ENCODE results near the gene SPEM1. TPM values are rescaled to one million over a fixed set of nuclear protein-coding genes. Genes with fewer than 3 reads are reported as not detected.

SPEM1 gene
- polyA plus RNA-seq (ENCODE audit: insufficient read length in 3 of 3), result not detected

DNA sequence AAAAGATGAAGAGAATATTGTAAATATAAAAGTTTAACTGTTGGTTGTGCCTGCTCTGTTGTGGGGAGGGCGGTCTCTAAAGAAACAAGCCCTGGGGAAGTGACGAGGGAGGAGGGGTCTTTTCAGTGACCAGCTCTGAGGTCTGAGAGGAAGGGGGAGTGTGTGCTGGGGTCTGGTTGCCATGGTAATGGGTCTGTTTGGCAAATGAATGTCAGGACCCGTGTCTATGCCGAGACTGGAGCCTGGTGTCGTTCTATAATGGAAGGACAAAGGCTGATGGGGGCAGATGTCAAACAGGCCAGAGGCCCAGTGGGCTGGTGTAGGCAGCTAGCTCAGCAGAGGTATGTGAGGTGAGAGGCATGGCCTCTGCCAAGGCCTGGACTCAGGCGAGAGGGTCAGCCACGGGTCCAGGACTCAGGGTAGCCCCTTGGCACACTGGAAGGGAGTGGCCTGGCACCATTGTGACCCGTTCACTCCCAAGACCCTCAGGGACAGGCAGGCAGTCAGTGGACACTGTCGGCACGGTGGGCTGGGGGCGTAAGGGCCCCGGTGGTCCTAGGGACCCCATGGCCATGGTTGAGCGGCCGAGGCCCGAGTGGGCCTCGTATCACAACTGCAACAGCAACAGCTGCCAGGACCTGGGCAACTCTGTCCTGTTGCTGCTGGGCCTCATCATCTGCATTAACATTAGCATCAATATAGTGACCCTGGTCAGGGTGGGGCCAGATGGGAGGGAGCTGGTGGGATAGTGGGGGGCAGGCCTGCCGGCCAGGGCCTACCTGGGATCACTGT, at the start of gene SPEM1:
Gene SPEM1 (plus strand): TSS at position 506 of the 792 bp plus-strand sequence. CDS start 61 bp downstream, at position 567.
- DNase-seq (ENCODE audit: low read depth in 3 of 3, low spot score in 2 of 3), result no peak

DNA sequence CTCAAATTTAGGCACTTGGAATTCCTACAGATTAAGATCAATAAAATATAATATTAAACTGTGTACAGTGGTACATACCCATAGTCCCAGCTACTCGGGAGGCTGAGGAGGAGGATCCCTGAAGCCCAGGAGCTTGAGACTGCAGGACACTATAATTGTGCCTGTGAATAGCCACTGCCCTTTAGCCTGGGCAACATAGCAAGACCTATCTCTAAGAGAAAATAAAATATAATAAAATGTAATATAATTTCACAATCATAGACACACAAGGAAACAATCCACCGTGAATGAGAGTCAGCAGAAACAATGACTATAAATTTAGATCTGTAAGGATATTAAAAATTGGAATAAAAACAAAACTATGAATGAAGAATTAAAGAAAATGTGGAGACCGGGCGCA, 49.3 kb upstream of the SPEM1 start:
- no peak for DNase-seq (ENCODE audit: low read depth in 3 of 3, low spot score in 2 of 3)

DNA sequence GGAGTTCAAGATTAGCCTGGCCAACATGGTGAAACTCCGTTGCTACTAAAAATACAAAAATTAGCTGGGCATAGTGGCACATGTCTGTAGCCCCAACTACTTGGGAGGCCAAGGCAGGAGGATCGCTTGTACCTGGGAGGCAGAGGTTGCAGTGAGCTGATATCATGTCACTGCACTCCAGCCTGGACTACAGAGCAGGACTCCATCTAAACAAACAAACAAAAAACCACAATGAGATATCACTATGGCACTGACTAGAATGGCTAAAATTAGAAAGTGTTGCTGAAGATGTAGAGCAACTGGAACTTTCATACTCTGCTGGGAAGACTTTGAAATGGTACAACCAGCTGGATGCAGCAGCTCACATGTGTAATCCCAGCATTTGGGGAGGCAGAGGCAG, 45.8 kb upstream of the SPEM1 start:
- DNase-seq (ENCODE audit: low read depth in 3 of 3, low spot score in 2 of 3), result no peak

GRCh38 chr17:7379134-7379533, 41.0 kb upstream of the SPEM1 start:
- DNase-seq (ENCODE audit: low read depth in 3 of 3, low spot score in 2 of 3), result no peak

GRCh38 chr17:7380321-7380720, 39.8 kb upstream of the SPEM1 start:
- no peak for DNase-seq (ENCODE audit: low read depth in 3 of 3, low spot score in 2 of 3)

GRCh38 chr17:7380855-7381683, 39.1 kb upstream of the SPEM1 start, which contains the start of gene TNK1:
TNK1 (plus strand) TSS chr17:7381089; CDS start chr17:7382927, 1,838 bp downstream.
- DNase-seq (ENCODE audit: low read depth in 3 of 3, low spot score in 2 of 3), result no peak

- no peak for DNase-seq (ENCODE audit: low read depth in 3 of 3, low spot score in 2 of 3)
Observed at GRCh38 chr17:7382901-7383300, 37.2 kb upstream of the SPEM1 start.

- DNase-seq (ENCODE audit: low read depth in 3 of 3, low spot score in 2 of 3), result no peak
Observed at GRCh38 chr17:7383371-7383741, 36.8 kb upstream of the SPEM1 start.

GRCh38 chr17:7383742-7384488, 36.2 kb upstream of the SPEM1 start:
- DNase-seq (ENCODE audit: low read depth in 3 of 3, low spot score in 2 of 3), result peak in 1 of 3 donors; percentile 38

DNA sequence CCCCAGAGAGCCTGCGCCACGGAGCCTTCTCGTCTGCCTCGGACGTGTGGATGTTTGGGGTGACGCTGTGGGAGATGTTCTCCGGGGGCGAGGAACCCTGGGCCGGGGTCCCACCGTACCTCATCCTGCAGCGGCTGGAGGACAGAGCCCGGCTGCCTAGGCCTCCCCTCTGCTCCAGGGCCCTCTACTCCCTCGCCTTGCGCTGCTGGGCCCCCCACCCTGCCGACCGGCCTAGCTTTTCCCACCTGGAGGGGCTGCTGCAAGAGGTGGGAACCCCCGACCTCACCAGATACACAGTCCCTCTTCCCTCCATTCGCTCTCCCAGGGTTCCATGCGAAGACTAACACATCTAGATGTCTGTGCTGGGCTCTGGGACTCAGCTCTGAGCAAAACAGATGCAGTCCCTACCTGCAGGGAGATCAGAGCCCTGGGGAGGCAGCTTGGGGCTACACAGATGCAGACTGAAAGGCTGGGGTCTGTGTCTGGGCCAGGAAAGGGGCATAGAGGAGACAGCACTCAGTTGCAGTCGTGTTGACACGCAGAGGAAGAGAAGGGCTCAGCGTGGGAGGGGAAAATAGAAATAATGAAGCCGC, 35.5 kb upstream of the SPEM1 start:
- no peak for DNase-seq (ENCODE audit: low read depth in 3 of 3, low spot score in 2 of 3)

DNA sequence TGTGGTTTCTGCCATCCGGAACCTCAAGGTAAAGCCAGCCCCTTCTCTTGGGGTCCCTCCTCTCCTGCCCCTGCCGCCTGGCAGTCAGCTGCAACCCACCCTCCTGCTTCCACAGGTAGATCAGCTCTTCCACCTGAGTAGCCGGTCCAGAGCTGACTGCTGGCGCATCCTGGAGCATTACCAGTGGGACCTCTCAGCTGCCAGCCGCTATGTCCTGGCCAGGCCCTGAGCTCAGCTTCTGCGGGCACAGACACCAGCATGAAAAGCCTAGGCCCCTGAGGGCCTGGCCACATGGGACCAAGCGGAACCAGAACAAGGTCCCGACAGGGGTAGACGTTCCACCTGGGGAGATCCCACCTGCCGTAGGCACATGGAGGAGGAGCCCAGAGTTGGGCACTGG, 31.3 kb upstream of the SPEM1 start:
- no peak for DNase-seq (ENCODE audit: low read depth in 3 of 3, low spot score in 2 of 3)

GRCh38 chr17:7389924-7390910, 29.9 kb upstream of the SPEM1 start:
- DNase-seq (ENCODE audit: low read depth in 3 of 3, low spot score in 2 of 3), result no peak

GRCh38 chr17:7391307-7391706, 28.8 kb upstream of the SPEM1 start:
- no peak for DNase-seq (ENCODE audit: low read depth in 3 of 3, low spot score in 2 of 3)

- DNase-seq (ENCODE audit: low read depth in 3 of 3, low spot score in 2 of 3), result no peak
Observed at GRCh38 chr17:7392696-7393612, 27.2 kb upstream of the SPEM1 start.

- no peak for DNase-seq (ENCODE audit: low read depth in 3 of 3, low spot score in 2 of 3)
Observed at GRCh38 chr17:7393613-7394451, 26.3 kb upstream of the SPEM1 start.

GRCh38 chr17:7394452-7395191, 25.5 kb upstream of the SPEM1 start, which contains the start of gene PLSCR3:
PLSCR3 (minus strand) TSS chr17:7394525; CDS start chr17:7394110, 415 bp downstream.
- peak in 1 of 3 donors; percentile 77 for DNase-seq (ENCODE audit: low read depth in 3 of 3, low spot score in 2 of 3)

DNA sequence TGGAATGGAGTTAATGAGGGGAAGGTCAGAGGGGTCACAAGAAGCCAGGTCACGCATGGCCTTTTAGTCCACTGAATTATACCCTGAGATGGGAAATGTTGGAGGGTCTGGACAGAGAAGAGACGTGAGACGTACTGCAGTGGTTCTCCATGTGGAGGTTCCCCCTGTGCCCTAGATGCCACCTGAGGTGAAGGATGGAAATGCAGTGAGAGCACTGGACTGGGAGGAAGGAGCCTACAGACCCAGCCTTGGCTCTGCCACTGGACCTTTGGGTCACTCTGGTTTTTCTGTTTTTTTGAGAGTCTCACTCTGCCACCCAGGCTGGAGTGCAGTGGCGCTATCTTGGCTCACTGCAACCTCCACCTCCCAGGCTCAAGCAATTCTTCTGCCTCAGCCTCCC, 24.0 kb upstream of the SPEM1 start:
- no peak for DNase-seq (ENCODE audit: low read depth in 3 of 3, low spot score in 2 of 3)
